Measurements from ENCODE around the gene NTN3.

Gene NTN3

GRCh38 chr16:2447920-2448583 lies 23.0 kb upstream of the NTN3 start:
- no peak overlapping the region for H3K4me2 ChIP-seq (ENCODE audit: low read depth, low read length)
- peaks cover 7% of the 10 kb centered on the region for H3K79me2 ChIP-seq (ENCODE audit: low read length)
- no peaks in the 10 kb centered on the region for H3K27me3 ChIP-seq (replicated peaks; ENCODE audit: insufficient read depth, low read length)
- TF ChIP-seq CTCF (IDR thresholded peaks at IDR 0.05; ENCODE audit: low read length) (no peak), EZH2phosphoT487 (IDR thresholded peaks at IDR 0.05; ENCODE audit: low read length) (no peak), EZH2 (optimal IDR thresholded peaks at IDR 0.05; ENCODE audit: low read depth, low read length) (no peak)
- no peak overlapping the region for H3K27ac ChIP-seq (ENCODE audit: low read length)
- H2AFZ ChIP-seq (ENCODE audit: low read length) = no peak overlapping the region
- H3K9ac ChIP-seq (ENCODE audit: low read length) = no peak overlapping the region
- H3F3A ChIP-seq (ENCODE audit: insufficient read depth, low read length) = no peaks in the 10 kb centered on the region
- no peak for DNase-seq
- no peak overlapping the region for H3K4me3 ChIP-seq (ENCODE audit: low read length)
- H4K20me1 ChIP-seq (ENCODE audit: insufficient read depth, low read length) = no peaks in the 10 kb centered on the region
- no peaks in the 10 kb centered on the region for H3K4me1 ChIP-seq (ENCODE audit: low read length)
- H3K9me2 ChIP-seq (replicated peaks; ENCODE audit: insufficient read depth, low read length) = no peaks in the 10 kb centered on the region
- no peaks in the 10 kb centered on the region; the same call in 1 of the 2 replicates for H3K36me3 ChIP-seq (replicated peaks; ENCODE audit: insufficient read depth, low read length)
- no peaks in the 10 kb centered on the region for H3K9me3 ChIP-seq (replicated peaks; ENCODE audit: insufficient read depth, low read length)

- H3F3A ChIP-seq (ENCODE audit: insufficient read depth, low read length) = no peaks in the 10 kb centered on the region
- no peaks in the 10 kb centered on the region for H3K9me2 ChIP-seq (replicated peaks; ENCODE audit: insufficient read depth, low read length)
- peaks cover 7% of the 10 kb centered on the region for H3K79me2 ChIP-seq (ENCODE audit: low read length)
- DNase-seq = no peak
- H3K27me3 ChIP-seq (replicated peaks; ENCODE audit: insufficient read depth, low read length) = no peaks in the 10 kb centered on the region
- H3K9ac ChIP-seq (ENCODE audit: low read length) = no peak overlapping the region
- H3K27ac ChIP-seq (ENCODE audit: low read length) = no peak overlapping the region
- H3K4me3 ChIP-seq (ENCODE audit: low read length) = no peak overlapping the region
- no peaks in the 10 kb centered on the region for H3K4me1 ChIP-seq (ENCODE audit: low read length)
- no peaks in the 10 kb centered on the region; the same call in 1 of the 2 replicates for H3K36me3 ChIP-seq (replicated peaks; ENCODE audit: insufficient read depth, low read length)
- no peaks in the 10 kb centered on the region for H4K20me1 ChIP-seq (ENCODE audit: insufficient read depth, low read length)
- H3K4me2 ChIP-seq (ENCODE audit: low read depth, low read length) = no peak overlapping the region
- H3K9me3 ChIP-seq (replicated peaks; ENCODE audit: insufficient read depth, low read length) = no peaks in the 10 kb centered on the region
- TF ChIP-seq EZH2 (optimal IDR thresholded peaks at IDR 0.05; ENCODE audit: low read depth, low read length) = no peak
- TF ChIP-seq CTCF (IDR thresholded peaks at IDR 0.05; ENCODE audit: low read length) = no peak
- no peak for TF ChIP-seq EZH2phosphoT487 (IDR thresholded peaks at IDR 0.05; ENCODE audit: low read length)
- no peak overlapping the region for H2AFZ ChIP-seq (ENCODE audit: low read length)
Measured at GRCh38 chr16:2449118-2449517, 22.0 kb upstream of the NTN3 start.

- Histone ChIP-seq H3F3A (ENCODE audit: insufficient read depth, low read length) (no peaks in the 10 kb centered on the region), H3K9me2 (replicated peaks; ENCODE audit: insufficient read depth, low read length) (no peaks in the 10 kb centered on the region), H3K4me1 (ENCODE audit: low read length) (no peaks in the 10 kb centered on the region), H4K20me1 (ENCODE audit: insufficient read depth, low read length) (no peaks in the 10 kb centered on the region), H2AFZ (ENCODE audit: low read length) (no peak overlapping the region), H3K36me3 (replicated peaks; ENCODE audit: insufficient read depth, low read length) (no peaks in the 10 kb centered on the region; the same call in 1 of the 2 replicates), H3K4me2 (ENCODE audit: low read depth, low read length) (no peak overlapping the region), H3K4me3 (ENCODE audit: low read length) (no peak overlapping the region), H3K9me3 (replicated peaks; ENCODE audit: insufficient read depth, low read length) (no peaks in the 10 kb centered on the region), H3K79me2 (ENCODE audit: low read length) (peaks cover 4% of the 10 kb centered on the region), H3K9ac (ENCODE audit: low read length) (no peak overlapping the region), H3K27ac (ENCODE audit: low read length) (no peak overlapping the region), H3K27me3 (replicated peaks; ENCODE audit: insufficient read depth, low read length) (no peaks in the 10 kb centered on the region)
- no peak for DNase-seq
- TF ChIP-seq CTCF (IDR thresholded peaks at IDR 0.05; ENCODE audit: low read length) (no peak), EZH2 (optimal IDR thresholded peaks at IDR 0.05; ENCODE audit: low read depth, low read length) (no peak), EZH2phosphoT487 (IDR thresholded peaks at IDR 0.05; ENCODE audit: low read length) (no peak)
Measured at GRCh38 chr16:2450535-2450934, 20.6 kb upstream of the NTN3 start.

Data from MM.1S (cell line).